Stimulated activated CD8-positive, alpha-beta memory T cell treated with anti-CD3 and anti-CD28 coated beads, Interleukin-7, amount 100 ng/mL, for 48 hours (primary cell): Measurements from ENCODE around the gene HRH3.

Source experiments
- DNase-seq, 2 donors: peaks; one replicate each; pipeline ENCODE4 v3.0.0-alpha.2; 2020; ENCODE audit warnings: low read depth in 1 of 2; ENCODE audit errors: extremely low read depth in 1 of 2

Gene HRH3

GRCh38 chr20:62219992-62220665, at the start of gene HRH3:
Gene HRH3 (minus strand): TSS chr20:62220278. CDS start chr20:62219970, 308 bp downstream.
- no peak for DNase-seq

- DNase-seq, result no peak
Observed at GRCh38 chr20:62269871-62270270, 49.8 kb upstream of the HRH3 start.

DNA sequence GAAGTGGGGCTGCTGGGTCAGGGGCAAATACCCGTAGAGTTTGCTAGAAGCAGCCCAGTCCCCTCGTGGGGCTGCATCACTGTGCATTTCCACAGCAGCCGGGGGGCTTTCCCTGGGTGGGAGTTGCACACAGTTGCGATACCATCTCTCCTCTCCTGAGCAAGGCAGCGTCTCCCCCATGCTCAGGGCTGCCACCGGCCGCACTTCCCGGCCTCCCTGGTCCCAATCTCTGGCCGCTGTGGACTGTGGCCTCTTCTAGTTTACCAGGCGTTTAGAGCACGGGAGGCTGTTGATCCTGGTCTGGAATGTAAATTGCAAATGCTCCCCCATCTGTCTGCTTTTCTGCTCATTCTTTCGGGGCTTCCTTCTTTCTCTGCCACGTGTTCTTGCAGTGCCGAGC, 49.3 kb upstream of the HRH3 start:
- no peak for DNase-seq

- no peak for DNase-seq
Observed at GRCh38 chr20:62268228-62268900, 48.3 kb upstream of the HRH3 start.

DNA sequence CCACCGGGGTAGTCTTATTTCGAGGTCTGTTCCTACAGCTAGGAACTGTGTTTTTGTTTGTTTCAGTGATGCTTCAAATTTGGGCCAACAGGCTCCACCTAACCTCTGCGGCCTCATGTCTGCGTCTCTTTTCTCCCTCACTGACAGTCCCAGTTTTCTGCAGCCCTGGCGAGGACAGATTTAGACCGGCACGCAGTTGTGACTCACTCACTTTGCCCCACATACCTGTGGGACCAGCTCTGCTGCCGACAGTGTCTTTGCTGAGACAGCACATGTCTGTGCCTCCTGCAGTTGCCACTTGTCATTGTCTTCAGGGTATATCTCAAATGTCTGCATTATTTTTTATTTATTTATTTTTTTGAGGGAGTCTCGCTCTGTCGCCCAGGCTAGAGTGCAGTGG, 47.5 kb upstream of the HRH3 start:
- no peak for DNase-seq

DNA sequence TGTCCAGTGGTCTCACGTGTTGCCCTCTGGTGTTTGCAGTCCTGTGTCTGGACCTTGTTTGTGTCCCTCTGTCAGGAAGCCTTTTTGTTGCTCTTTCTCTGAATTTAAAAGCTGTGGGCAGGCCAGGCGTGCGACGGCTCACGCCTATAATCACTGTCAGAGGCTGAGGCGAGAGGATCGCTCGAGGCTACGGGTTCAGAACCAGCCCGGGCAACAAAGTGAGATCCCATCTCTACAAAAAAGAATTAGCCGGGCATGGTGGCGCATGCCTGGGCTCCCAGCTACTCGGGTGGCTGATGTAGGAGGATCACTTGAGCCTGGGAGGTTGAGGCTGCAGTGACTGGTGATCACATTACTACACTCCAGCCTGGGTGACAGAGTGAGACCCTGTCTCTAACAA, 46.8 kb upstream of the HRH3 start:
- DNase-seq, result no peak

GRCh38 chr20:62266340-62266739, 46.3 kb upstream of the HRH3 start:
- DNase-seq, result no peak

GRCh38 chr20:62265365-62265764, 45.3 kb upstream of the HRH3 start:
- no peak for DNase-seq

DNA sequence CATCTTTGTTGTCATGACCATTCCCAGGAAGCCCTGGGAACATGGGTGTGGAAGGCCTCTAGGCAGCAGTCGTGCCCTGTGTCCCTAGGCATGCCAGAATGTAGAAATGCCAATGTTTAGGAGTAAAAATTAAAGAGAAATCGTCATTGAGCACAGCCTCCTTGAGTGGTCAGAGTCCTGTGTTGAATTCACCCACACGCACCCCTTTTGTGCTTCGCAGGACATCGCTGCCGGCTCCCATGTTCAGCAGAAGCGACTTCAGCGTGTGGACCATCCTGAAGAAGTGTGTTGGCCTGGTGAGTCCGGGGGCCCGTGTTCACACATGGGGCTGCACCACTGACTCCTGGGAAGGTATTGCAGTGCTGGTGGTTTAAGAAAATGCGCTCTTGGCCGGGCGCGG, 43.3 kb upstream of the HRH3 start:
- DNase-seq, result no peak

DNA sequence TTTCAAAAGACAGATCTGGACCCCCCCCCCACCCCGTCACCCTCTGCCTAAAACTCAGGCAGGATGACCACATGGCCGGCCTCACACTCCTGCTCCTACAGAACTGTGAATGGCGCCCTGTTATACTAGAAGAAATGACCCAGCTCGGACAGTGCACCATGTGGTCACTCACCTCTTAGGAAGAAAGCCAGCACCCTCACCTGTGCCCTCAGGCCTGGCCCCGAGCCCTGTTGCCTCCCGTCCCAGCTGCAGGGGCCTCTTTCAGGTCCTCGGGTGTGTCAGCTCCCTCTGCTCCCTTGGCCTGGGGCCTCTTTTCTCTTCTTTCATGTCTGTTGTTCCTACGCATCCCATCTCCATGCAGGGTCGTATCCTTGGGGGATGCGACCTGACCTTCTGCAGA, 42.0 kb upstream of the HRH3 start:
- DNase-seq, result no peak

DNA sequence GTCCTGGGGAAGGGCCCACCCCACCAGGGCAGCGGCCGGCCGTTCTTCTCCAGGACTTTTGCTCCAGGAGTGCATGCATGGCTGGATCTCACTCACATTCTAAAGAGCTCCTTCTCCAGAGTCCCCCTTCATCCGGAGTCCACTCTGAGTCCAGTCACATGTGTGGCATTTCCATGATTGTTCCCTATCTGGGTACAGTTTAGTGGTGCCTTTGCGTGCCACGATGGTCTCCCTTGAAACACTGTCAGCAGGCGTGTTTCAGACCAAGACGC, 39.2 kb upstream of the HRH3 start:
- DNase-seq, result no peak

GRCh38 chr20:62258499-62259293, 38.6 kb upstream of the HRH3 start:
- no peak for DNase-seq

DNA sequence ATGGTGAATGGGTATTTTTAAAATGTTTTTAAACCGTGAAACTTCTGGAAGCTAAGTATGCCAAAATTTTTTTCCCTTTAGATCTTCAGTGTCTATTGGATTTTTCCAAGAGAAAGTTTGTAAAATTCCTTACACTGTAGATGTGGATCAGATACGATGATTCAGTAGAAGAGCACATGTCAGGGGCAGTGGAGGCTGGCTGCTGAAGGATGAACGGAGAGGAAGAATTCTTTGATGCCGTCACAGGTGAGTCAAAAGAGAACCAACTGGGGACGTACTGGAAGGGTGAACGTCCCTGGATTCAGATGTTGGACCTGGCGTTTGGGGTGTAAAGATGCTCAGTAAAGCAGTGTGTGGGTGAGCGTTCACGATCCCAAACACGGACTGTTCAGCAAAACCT, 35.9 kb upstream of the HRH3 start:
- DNase-seq, result no peak

GRCh38 chr20:62254021-62254724, 34.1 kb upstream of the HRH3 start:
- DNase-seq, result no peak

DNA sequence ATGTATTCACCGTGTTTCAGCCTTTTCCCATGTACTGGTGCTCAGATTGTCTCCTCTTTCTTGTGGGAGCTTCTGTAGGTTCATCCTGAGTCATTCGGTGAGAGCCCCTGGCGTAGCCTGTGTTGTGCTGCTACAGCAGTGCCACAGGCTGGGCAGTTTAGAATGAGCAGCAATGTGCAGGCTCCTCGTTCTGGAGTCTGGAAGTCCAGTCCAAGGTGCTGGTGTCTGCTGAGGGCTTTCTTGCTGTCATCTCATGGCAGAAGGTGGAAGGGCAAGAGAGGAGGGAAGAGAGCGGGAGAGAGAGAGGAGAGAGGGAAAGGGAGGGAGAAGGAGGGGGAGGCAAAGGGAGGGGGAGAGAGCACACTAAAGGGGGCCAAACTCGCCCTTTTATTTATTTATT, 33.3 kb upstream of the HRH3 start:
- DNase-seq, result no peak

GRCh38 chr20:62252342-62252966, 32.4 kb upstream of the HRH3 start:
- DNase-seq, result no peak

- DNase-seq, result no peak
Observed at GRCh38 chr20:62248890-62249560, 28.9 kb upstream of the HRH3 start.

GRCh38 chr20:62246872-62247652, 27.0 kb upstream of the HRH3 start:
- DNase-seq, result no peak

GRCh38 chr20:62246431-62246830, 26.4 kb upstream of the HRH3 start:
- no peak for DNase-seq

- DNase-seq, result no peak
Observed at GRCh38 chr20:62245911-62246280, 25.8 kb upstream of the HRH3 start.
